GM12873 (cell line): ENCODE data around the gene TRMO.

Experiments
- CTCF ChIP-seq: IDR thresholded peaks from 2 replicates; pipeline ENCODE4 v1.5.1; 2012; ENCODE audit warnings: low read depth, mild to moderate bottlenecking, moderate library complexity, low read length, control low read depth; ENCODE audit not compliant: insufficient read depth; ENCODE audit errors: missing control alignments

Gene TRMO

GRCh38 chr9:97943308-97943855, 21.1 kb upstream of the TRMO start:
- TF ChIP-seq CTCF = no peak

- TF ChIP-seq CTCF = no peak
These were observed 19.0 kb upstream of the TRMO start for GRCh38 chr9:97941323-97941722.

GRCh38 chr9:97940741-97941140, 18.4 kb upstream of the TRMO start:
- no peak for TF ChIP-seq CTCF

- no peak for TF ChIP-seq CTCF
These were observed 17.9 kb upstream of the TRMO start for GRCh38 chr9:97940233-97940632.

- no peak for TF ChIP-seq CTCF
These were observed 15.9 kb upstream of the TRMO start, which contains the start of gene HEMGN for GRCh38 chr9:97938081-97938644. HEMGN (minus strand) TSS chr9:97938172; CDS start chr9:97938136, 36 bp downstream.

GRCh38 chr9:97936998-97937397, 14.7 kb upstream of the TRMO start:
- no peak for TF ChIP-seq CTCF

GRCh38 chr9:97935276-97935675, 13.0 kb upstream of the TRMO start:
- no peak for TF ChIP-seq CTCF
